Keratinocyte (primary cell): ENCODE results near the gene ZC3H13. TPM values are rescaled to one million over a fixed set of nuclear protein-coding genes. Genes with fewer than 3 reads are reported as not detected.
"Not testable (repeated sequence)": the region's sequence is repeated elsewhere in the genome, so short reads cannot be mapped to it uniquely, and the experiment has no call there.

Experiments
- DNase-seq: peaks from one replicate; pipeline ENCODE4 v3.0.0-alpha.2; 2011; ENCODE audit warnings: low read depth, missing footprints, low spot score
- FAIRE-seq: peaks from 2 replicates; lab custom pipeline; 2011; peaks lifted over from hg19 to GRCh38; lab: Jason Lieb, UNC
- H2AFZ ChIP-seq: 2 replicates; pipeline ENCODE4 v1.6.0; 2012; ENCODE audit warnings: low read length, control low read depth, inconsistent platforms; ENCODE audit not compliant: control insufficient read depth
- H3K27ac ChIP-seq: 2 replicates; pipeline ENCODE4 v1.5.1; 2011; ENCODE audit warnings: low read length; ENCODE audit not compliant: control insufficient read depth, insufficient read depth
- H3K27me3 ChIP-seq: 3 replicates; pipeline ENCODE4 v1.6.0; 2011; ENCODE audit warnings: low read length; ENCODE audit not compliant: control insufficient read depth, insufficient read depth; ENCODE audit errors: extremely low read depth
- H3K36me3 ChIP-seq, 2 experiments: 2 replicates in 1 of 2; 3 replicates in 1 of 2; pipeline ENCODE4 v1.5.1; 2011; ENCODE audit warnings: low read length in 2 of 2, mild to moderate bottlenecking in 1 of 2; ENCODE audit not compliant: control insufficient read depth in 2 of 2, insufficient read depth in 2 of 2; ENCODE audit errors: extremely low read depth in 1 of 2
- H3K4me1 ChIP-seq: 3 replicates; pipeline ENCODE4 v1.5.1; 2011; ENCODE audit warnings: low read length; ENCODE audit not compliant: control insufficient read depth, insufficient read depth; ENCODE audit errors: extremely low read depth
- H3K4me2 ChIP-seq: 3 replicates; pipeline ENCODE4 v1.6.0; 2011; ENCODE audit warnings: low read depth, low read length; ENCODE audit not compliant: control insufficient read depth, insufficient read depth; ENCODE audit errors: extremely low read depth
- H3K4me3 ChIP-seq, 3 experiments: fragments of 200-600 bp in 1 of 3; sonication (generic) in 1 of 3; 2 replicates in 2 of 3; 3 replicates in 1 of 3; pipeline ENCODE4 v1.5.1; 2011 to 2016; ENCODE audit warnings: low read length in 3 of 3, mild to moderate bottlenecking in 3 of 3, control low read depth in 2 of 3, inconsistent platforms in 1 of 3, low read depth in 1 of 3, mixed read lengths in 1 of 3, mixed run types in 1 of 3, moderate library complexity in 1 of 3; ENCODE audit not compliant: control insufficient read depth in 2 of 3, insufficient read depth in 2 of 3; ENCODE audit errors: extremely low read depth in 1 of 3
- H3K79me2 ChIP-seq: 2 replicates; pipeline ENCODE4 v1.6.0; 2012; ENCODE audit warnings: low read length; ENCODE audit not compliant: control insufficient read depth, insufficient read depth
- H3K9ac ChIP-seq: 3 replicates; pipeline ENCODE4 v1.6.0; 2011; ENCODE audit warnings: low read length; ENCODE audit not compliant: control insufficient read depth, insufficient read depth; ENCODE audit errors: extremely low read depth
- H3K9me1 ChIP-seq: 3 replicates; pipeline ENCODE4 v1.6.0; 2011; ENCODE audit warnings: low read length; ENCODE audit not compliant: control insufficient read depth, insufficient read depth; ENCODE audit errors: extremely low read depth
- H3K9me3 ChIP-seq: 2 replicates; pipeline ENCODE4 v1.5.1; 2012; ENCODE audit warnings: low read depth, low read length; ENCODE audit not compliant: control insufficient read depth
- H4K20me1 ChIP-seq: 3 replicates; pipeline ENCODE4 v1.6.0; 2011; ENCODE audit warnings: low read length; ENCODE audit not compliant: control insufficient read depth, insufficient read depth; ENCODE audit errors: extremely low read depth
- EZH2 ChIP-seq: IDR thresholded peaks from one replicate; pipeline ENCODE4 v1.6.1; 2012; ENCODE audit warnings: inconsistent platforms, mild to moderate bottlenecking, low read length, moderate library complexity
- dilution Hi-C: fragments of 300-500 bp; cut with MboI; formaldehyde crosslinking; loops from one replicate; pipeline ENCODE4 v1.7.0; 2020; ENCODE audit warnings: low sequenced_read_pairs; ENCODE audit not compliant: extremely low pct_ligation_motif_present
- polyA plus RNA-seq, 5 experiments: library from polyadenylated mRNA; depleted of rRNA in 3 of 5; stranded (reverse) in 3 of 5; stranded (forward) in 1 of 5; unstranded in 1 of 5; fragments of >200 nt; gene quantifications; 1 replicate in 1 of 5; 2 replicates in 3 of 5; 3 replicates in 1 of 5; pipeline versions ENCODE4 v1.2.1 to v1.2.3, GENCODE V29; 2011 to 2012; ENCODE audit warnings: missing spikeins in 2 of 5, low read depth in 1 of 5, low replicate concordance in 1 of 5
- TF ChIP-seq, protein P1 (sequence below), 3 experiments: IDR thresholded peaks in 1 of 3; conservative IDR thresholded peaks in 1 of 3; optimal IDR thresholded peaks in 1 of 3; 2 replicates in 2 of 3; 3 replicates in 1 of 3; pipeline versions ENCODE3 to v1.5.1; 2011; ENCODE audit warnings: low read length in 3 of 3, mild to moderate bottlenecking in 3 of 3, moderate library complexity in 2 of 3, control low read depth in 1 of 3, inconsistent platforms in 1 of 3; ENCODE audit not compliant: insufficient read depth in 2 of 3; ENCODE audit errors: extremely low read depth in 1 of 3

Gene ZC3H13
- polyA plus RNA-seq, 1 donor (not counting 4 experiments of a cell fraction or from before 2014, with no cell fraction given): 10.6 TPM

DNA sequence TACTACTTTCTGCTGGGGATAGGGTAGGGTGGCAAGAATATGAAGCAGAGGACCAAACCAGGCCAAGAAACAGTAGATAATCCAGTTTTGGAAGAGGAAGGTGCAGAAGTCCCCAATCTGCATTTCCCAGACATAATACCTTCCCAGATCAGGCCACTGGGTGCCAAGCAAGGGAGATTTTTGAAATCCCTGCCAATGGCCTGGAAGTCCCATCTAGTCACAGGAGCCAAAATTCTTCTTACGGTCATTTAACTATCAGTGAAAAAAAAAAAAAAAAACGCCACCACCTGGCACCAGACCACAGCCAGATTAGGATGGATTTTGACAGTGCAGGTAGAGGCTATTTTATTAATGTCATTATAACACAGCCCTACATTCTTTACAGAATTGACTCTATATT is 57.8 kb downstream of the ZC3H13 start:
- no peak overlapping the region for H3K27ac ChIP-seq
- DNase-seq: no peak
- TF ChIP-seq EZH2: no peak
- TF ChIP-seq, protein P1, sequence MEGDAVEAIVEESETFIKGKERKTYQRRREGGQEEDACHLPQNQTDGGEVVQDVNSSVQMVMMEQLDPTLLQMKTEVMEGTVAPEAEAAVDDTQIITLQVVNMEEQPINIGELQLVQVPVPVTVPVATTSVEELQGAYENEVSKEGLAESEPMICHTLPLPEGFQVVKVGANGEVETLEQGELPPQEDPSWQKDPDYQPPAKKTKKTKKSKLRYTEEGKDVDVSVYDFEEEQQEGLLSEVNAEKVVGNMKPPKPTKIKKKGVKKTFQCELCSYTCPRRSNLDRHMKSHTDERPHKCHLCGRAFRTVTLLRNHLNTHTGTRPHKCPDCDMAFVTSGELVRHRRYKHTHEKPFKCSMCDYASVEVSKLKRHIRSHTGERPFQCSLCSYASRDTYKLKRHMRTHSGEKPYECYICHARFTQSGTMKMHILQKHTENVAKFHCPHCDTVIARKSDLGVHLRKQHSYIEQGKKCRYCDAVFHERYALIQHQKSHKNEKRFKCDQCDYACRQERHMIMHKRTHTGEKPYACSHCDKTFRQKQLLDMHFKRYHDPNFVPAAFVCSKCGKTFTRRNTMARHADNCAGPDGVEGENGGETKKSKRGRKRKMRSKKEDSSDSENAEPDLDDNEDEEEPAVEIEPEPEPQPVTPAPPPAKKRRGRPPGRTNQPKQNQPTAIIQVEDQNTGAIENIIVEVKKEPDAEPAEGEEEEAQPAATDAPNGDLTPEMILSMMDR (optimal IDR thresholded peaks at IDR 0.05 in 1 of 3, IDR thresholded peaks at IDR 0.05 in 1 of 3, conservative IDR thresholded peaks at IDR 0.05 in 1 of 3; ENCODE audit: extremely low read depth in 1 of 3, insufficient read depth in 2 of 3, low read length in 3 of 3): no peak
- no peak overlapping the region for H3K9ac ChIP-seq
- H2AFZ ChIP-seq: no peak overlapping the region
- H3K4me3 ChIP-seq: no peak overlapping the region
- no peaks in the 10 kb centered on the region for H3K27me3 ChIP-seq
- FAIRE-seq: no peak
- H3K79me2 ChIP-seq: no peaks in the 10 kb centered on the region
- no peaks in the 10 kb centered on the region for H3K4me1 ChIP-seq
- no peaks in the 10 kb centered on the region for H3K9me3 ChIP-seq
- H3K4me2 ChIP-seq: no peak overlapping the region
- dilution Hi-C loops: no loop called here
- no peaks in the 10 kb centered on the region for H3K9me1 ChIP-seq
- no peaks in the 10 kb centered on the region for H4K20me1 ChIP-seq
- peaks cover 5 to 7% of the 10 kb centered on the region in 2 experiments for H3K36me3 ChIP-seq

- FAIRE-seq (no peak), DNase-seq (no peak)
- TF ChIP-seq, protein P1 (optimal IDR thresholded peaks at IDR 0.05 in 1 of 3, IDR thresholded peaks at IDR 0.05 in 1 of 3, conservative IDR thresholded peaks at IDR 0.05 in 1 of 3; ENCODE audit: extremely low read depth in 1 of 3, insufficient read depth in 2 of 3, low read length in 3 of 3): no peak
- TF ChIP-seq EZH2: no peak
- no peaks in the 10 kb centered on the region for H3K9me1 ChIP-seq
- no peaks in the 10 kb centered on the region for H3K27me3 ChIP-seq
- H3K4me1 ChIP-seq: no peaks in the 10 kb centered on the region
- no peaks in the 10 kb centered on the region for H4K20me1 ChIP-seq
- H3K79me2 ChIP-seq: no peaks in the 10 kb centered on the region
- H3K4me2 ChIP-seq: no peak overlapping the region
- H3K4me3 ChIP-seq: no peak overlapping the region
- peaks cover 8 to 11% of the 10 kb centered on the region in 2 experiments for H3K36me3 ChIP-seq
- no peaks in the 10 kb centered on the region for H3K9me3 ChIP-seq
- dilution Hi-C loops: no loop called here
- no peak overlapping the region for H2AFZ ChIP-seq
- no peak overlapping the region for H3K27ac ChIP-seq
- H3K9ac ChIP-seq: no peak overlapping the region
These were observed 62.9 kb downstream of the ZC3H13 start for GRCh38 chr13:45989607-45990006.

GRCh38 chr13:45981127-45981526 is 71.4 kb downstream of the ZC3H13 start:
- H3K9ac ChIP-seq, H4K20me1 ChIP-seq, H3K9me3 ChIP-seq, H3K27me3 ChIP-seq, H2AFZ ChIP-seq, H3K9me1 ChIP-seq, H3K36me3 ChIP-seq, H3K4me3 ChIP-seq, DNase-seq, H3K27ac ChIP-seq, dilution Hi-C loops, H3K79me2 ChIP-seq, FAIRE-seq, H3K4me2 ChIP-seq, H3K4me1 ChIP-seq: not testable (repeated sequence)
